ENCODE data around the gene KRTAP10-2.
"Not testable (repeated sequence)": the region's sequence is repeated elsewhere in the genome, so short reads cannot be mapped to it uniquely, and the experiment has no call there.

Gene KRTAP10-2

GRCh38 chr21:44503006-44503889 is 48.1 kb downstream of the KRTAP10-2 start:
- in situ Hi-C loops (cut with MboI; ENCODE audit: low sequenced_read_pairs) = not testable (repeated sequence)

- in situ Hi-C loops (cut with MboI; ENCODE audit: low sequenced_read_pairs) = no loop called here
Observed at GRCh38 chr21:44502171-44502958, 48.9 kb downstream of the KRTAP10-2 start.
